ENCODE results near the gene RBM5. TPM values are rescaled to one million over a fixed set of nuclear protein-coding genes. Genes with fewer than 3 reads are reported as not detected.

RBM5 gene
- total and polyA plus RNA-seq, 10 of the 15 experiments (the other 5 are each of a cell fraction or from before 2014, with no cell fraction given) = 35.1 to 347 (median 111) TPM

DNA sequence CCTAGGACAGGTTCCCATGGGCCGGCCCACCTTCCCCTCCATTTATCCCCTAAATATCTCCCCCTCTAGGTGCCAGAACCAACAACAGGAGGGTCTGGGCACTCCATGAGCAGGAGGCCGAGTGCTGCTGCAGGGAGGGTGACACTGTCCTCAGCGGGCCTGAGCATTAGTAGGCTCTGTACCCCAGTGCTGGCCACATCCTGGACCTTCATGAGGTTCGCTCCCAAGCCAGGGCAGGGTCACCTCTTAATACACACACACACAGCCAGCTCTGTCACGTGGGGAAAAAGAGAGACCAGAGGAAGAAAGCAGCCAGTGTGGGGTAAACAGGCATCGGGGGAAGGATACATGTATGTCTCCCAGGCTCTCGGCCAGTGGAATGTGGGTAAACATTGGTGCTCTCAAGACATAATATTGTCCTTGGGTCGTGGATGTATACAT, 38.6 kb downstream of the RBM5 start:
- no peaks in the 10 kb centered on the region for H3K79me2 ChIP-seq (ENCODE audit: control insufficient read depth, insufficient read depth, low read length)
- no TSS peak for BruUV-seq (replicated peaks)
- POLR2A ChIA-PET = no interaction called here
- RAD21 ChIA-PET (ENCODE audit: unreplicated experiment) = no interaction called here
- H4K20me1 ChIP-seq (ENCODE audit: control insufficient read depth, insufficient read depth) = no peaks in the 10 kb centered on the region
- in situ Hi-C loops (cut with MboI) = no loop called here
- H3K9ac ChIP-seq (ENCODE audit: control insufficient read depth, insufficient read depth, low read length) = no peak overlapping the region
- H3K9me3 ChIP-seq (replicated peaks; ENCODE audit: control insufficient read depth, insufficient read depth, low read length) = no peaks in the 10 kb centered on the region
- no peaks in the 10 kb centered on the region for H3K4me1 ChIP-seq (ENCODE audit: control insufficient read depth, insufficient read depth, low read length)
- no peaks in the 10 kb centered on the region; a peak in 1 of 4 replicates for H3K36me3 ChIP-seq (ENCODE audit: control insufficient read depth in 2 of 2, insufficient read depth in 2 of 2, low read length in 1 of 2)
- SMC1A ChIA-PET (ENCODE audit: uncharacterized antibody, unreplicated experiment) = no interaction called here
- H3K27me3 ChIP-seq (replicated peaks in 1 of 2; ENCODE audit: control insufficient read depth in 2 of 2, insufficient read depth in 2 of 2, low read length in 1 of 2) = no peaks in the 10 kb centered on the region
- no peak overlapping the region for H2AFZ ChIP-seq (ENCODE audit: control insufficient read depth, low read depth, low read length)
- intact Hi-C loops (cut with micrococcal nuclease; ENCODE audit: unreplicated experiment) = no loop called here
- no peak overlapping the region for H3K27ac ChIP-seq (ENCODE audit: control insufficient read depth, insufficient read depth)
- CTCF ChIA-PET = no interaction called here
- no peak overlapping the region for H3K4me2 ChIP-seq (ENCODE audit: control insufficient read depth, insufficient read depth)
- no peak for DNase-seq (ENCODE audit: low read depth, low spot score)
- no peak for ATAC-seq
- WGBS (ENCODE audit: insufficient coverage, insufficient replicate concordance, low lambda C conversion rate, missing lambda C conversion rate) = 50% methylated on average over 8 of the region's 8 CpGs
- H3K4me3 ChIP-seq = no peak overlapping the region
- no peak for TF ChIP-seq MLLT1 (IDR thresholded peaks at IDR 0.05)
- TF ChIP-seq, protein P1, sequence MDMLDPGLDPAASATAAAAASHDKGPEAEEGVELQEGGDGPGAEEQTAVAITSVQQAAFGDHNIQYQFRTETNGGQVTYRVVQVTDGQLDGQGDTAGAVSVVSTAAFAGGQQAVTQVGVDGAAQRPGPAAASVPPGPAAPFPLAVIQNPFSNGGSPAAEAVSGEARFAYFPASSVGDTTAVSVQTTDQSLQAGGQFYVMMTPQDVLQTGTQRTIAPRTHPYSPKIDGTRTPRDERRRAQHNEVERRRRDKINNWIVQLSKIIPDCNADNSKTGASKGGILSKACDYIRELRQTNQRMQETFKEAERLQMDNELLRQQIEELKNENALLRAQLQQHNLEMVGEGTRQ (IDR thresholded peaks at IDR 0.05; ENCODE audit: borderline replicate concordance, low read depth, low read length) = no peak
- no peak for TF ChIP-seq CEBPB (IDR thresholded peaks at IDR 0.05; ENCODE audit: borderline replicate concordance in 1 of 2, low read depth in 2 of 2, low read length in 2 of 2)
- no peak for TF ChIP-seq SP1 (IDR thresholded peaks at IDR 0.05; ENCODE audit: low read depth, low read length)
- TF ChIP-seq TCF7 (IDR thresholded peaks at IDR 0.05; ENCODE audit: borderline replicate concordance) = no peak
- TF ChIP-seq, protein P2, sequence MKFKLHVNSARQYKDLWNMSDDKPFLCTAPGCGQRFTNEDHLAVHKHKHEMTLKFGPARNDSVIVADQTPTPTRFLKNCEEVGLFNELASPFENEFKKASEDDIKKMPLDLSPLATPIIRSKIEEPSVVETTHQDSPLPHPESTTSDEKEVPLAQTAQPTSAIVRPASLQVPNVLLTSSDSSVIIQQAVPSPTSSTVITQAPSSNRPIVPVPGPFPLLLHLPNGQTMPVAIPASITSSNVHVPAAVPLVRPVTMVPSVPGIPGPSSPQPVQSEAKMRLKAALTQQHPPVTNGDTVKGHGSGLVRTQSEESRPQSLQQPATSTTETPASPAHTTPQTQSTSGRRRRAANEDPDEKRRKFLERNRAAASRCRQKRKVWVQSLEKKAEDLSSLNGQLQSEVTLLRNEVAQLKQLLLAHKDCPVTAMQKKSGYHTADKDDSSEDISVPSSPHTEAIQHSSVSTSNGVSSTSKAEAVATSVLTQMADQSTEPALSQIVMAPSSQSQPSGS (IDR thresholded peaks at IDR 0.05; ENCODE audit: low read length) = no peak
- TF ChIP-seq CHD2 (IDR thresholded peaks at IDR 0.05; ENCODE audit: borderline replicate concordance, low read depth, low read length) = no peak
- TF ChIP-seq SUPT20H (IDR thresholded peaks at IDR 0.05; ENCODE audit: borderline replicate concordance, control insufficient read depth, low read depth, low read length) = no peak
- TF ChIP-seq, protein P3, sequence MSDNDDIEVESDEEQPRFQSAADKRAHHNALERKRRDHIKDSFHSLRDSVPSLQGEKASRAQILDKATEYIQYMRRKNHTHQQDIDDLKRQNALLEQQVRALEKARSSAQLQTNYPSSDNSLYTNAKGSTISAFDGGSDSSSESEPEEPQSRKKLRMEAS (IDR thresholded peaks at IDR 0.05; ENCODE audit: low read depth, low read length) = no peak
- TF ChIP-seq NR2C1 (IDR thresholded peaks at IDR 0.05) = no peak
- TF ChIP-seq ELK1 (IDR thresholded peaks at IDR 0.05; ENCODE audit: low read depth, low read length) = no peak
- no peak for TF ChIP-seq PAX5 (IDR thresholded peaks at IDR 0.05; ENCODE audit: borderline replicate concordance, low read depth, low read length)
- TF ChIP-seq KAT2A (conservative IDR thresholded peaks at IDR 0.05; ENCODE audit: control insufficient read depth, low read depth, low read length) = no peak
- no peak for TF ChIP-seq NRF1 (conservative IDR thresholded peaks at IDR 0.05; ENCODE audit: low read depth, low read length)
- no peak for TF ChIP-seq ZBTB33 (IDR thresholded peaks at IDR 0.05)
- TF ChIP-seq HDGF (IDR thresholded peaks at IDR 0.05) = no peak
- no peak for TF ChIP-seq RBBP5 (conservative IDR thresholded peaks at IDR 0.05)
- no peak for FAIRE-seq
